B cell (primary cell): Measurements from ENCODE around the gene HOMER1. TPM values are rescaled to one million over a fixed set of nuclear protein-coding genes. Genes with fewer than 3 reads are reported as not detected.

Experiments
- ATAC-seq: fragments of 200-7000 bp; cut with Tn5 transposase; one replicate; pipeline ENCODE4 v1.10.0; 2021; ENCODE audit warnings: low read depth, mild to moderate bottlenecking, moderate number of reproducible peaks, moderate library complexity
- CTCF ChIA-PET: fragments of 350-600 bp; sonication (Branson Sonifier 250); formaldehyde crosslinking; loops from one replicate; lab custom pipeline; 2021; ENCODE audit warnings: antibody characterized with exemption, inconsistent platforms; lab: Charles Lee
- POLR2A ChIA-PET: fragments of 350-600 bp; sonication (Branson Sonifier 250); formaldehyde crosslinking; loops from one replicate; lab custom pipeline; 2021; ENCODE audit warnings: antibody characterized with exemption; lab: Charles Lee
- DNase-seq: peaks from one replicate; pipeline ENCODE4 v3.0.0; 2013
- H2AFZ ChIP-seq: 2 replicates; pipeline ENCODE4 v1.6.1; 2012; ENCODE audit warnings: mild to moderate bottlenecking, low read depth, low read length; ENCODE audit not compliant: insufficient read depth, poor library complexity, severe bottlenecking
- H3K27ac ChIP-seq, 2 donors: 1 replicate in 1 of 2; 2 replicates in 1 of 2; pipeline ENCODE4 v1.5.1; 2012 to 2013; ENCODE audit warnings: low read length in 2 of 2, mild to moderate bottlenecking in 2 of 2, moderate library complexity in 1 of 2
- H3K27me3 ChIP-seq, 4 experiments: fragments of 200-600 bp in 1 of 4; sonication (generic) in 1 of 4; replicated peaks in 1 of 4; 1 replicate in 2 of 4; 2 replicates in 2 of 4; pipeline versions ENCODE4 v1.6.1 to v1.7.0; 2013 to 2016; ENCODE audit warnings: low read length in 3 of 4, mild to moderate bottlenecking in 2 of 4, mixed read lengths in 1 of 4, moderate library complexity in 1 of 4; ENCODE audit not compliant: insufficient read depth in 4 of 4, control insufficient read depth in 3 of 4; ENCODE audit errors: control extremely low read depth in 1 of 4
- H3K36me3 ChIP-seq, 2 experiments: replicated peaks in 1 of 2; 1 replicate in 1 of 2; 2 replicates in 1 of 2; pipeline versions ENCODE4 v1.6.1 to v1.7.1; 2013; ENCODE audit warnings: low read length in 1 of 2; ENCODE audit not compliant: insufficient read depth in 2 of 2, control insufficient read depth in 1 of 2; ENCODE audit errors: control extremely low read depth in 1 of 2, extremely low read depth in 1 of 2
- H3K4me1 ChIP-seq, 2 donors: fragments of 200-600 bp in 1 of 2; sonication (generic) in 1 of 2; 1 replicate in 1 of 2; 2 replicates in 1 of 2; pipeline versions ENCODE4 v1.5.1 to v1.6.1; 2013 to 2017; ENCODE audit warnings: low read length in 2 of 2; ENCODE audit not compliant: control insufficient read depth in 2 of 2, insufficient read depth in 2 of 2
- H3K4me2 ChIP-seq: replicated peaks from 2 replicates; pipeline ENCODE3; 2012; ENCODE audit warnings: mild to moderate bottlenecking, low read depth, low read length; ENCODE audit not compliant: poor library complexity, severe bottlenecking
- H3K4me3 ChIP-seq, 5 experiments: fragments of 200-600 bp in 1 of 5; sonication (generic) in 1 of 5; 1 replicate in 3 of 5; 2 replicates in 2 of 5; pipeline versions ENCODE4 v1.5.1 to v1.7.0; 2011 to 2016; ENCODE audit warnings: low read length in 4 of 5, mild to moderate bottlenecking in 4 of 5, low read depth in 2 of 5, control low read depth in 1 of 5, moderate library complexity in 1 of 5; ENCODE audit not compliant: insufficient read depth in 1 of 5; ENCODE audit errors: control extremely low read depth in 1 of 5, extremely low read depth in 1 of 5
- H3K79me2 ChIP-seq: fragments of 200-600 bp; sonication (generic); one replicate; pipeline ENCODE4 v1.6.0; 2016; ENCODE audit warnings: low read length; ENCODE audit not compliant: control insufficient read depth, insufficient read depth
- H3K9ac ChIP-seq: fragments of 200-600 bp; sonication (generic); 2 replicates; pipeline ENCODE4 v1.6.1; 2017; ENCODE audit warnings: mild to moderate bottlenecking, low read length, moderate library complexity
- H3K9me3 ChIP-seq, 3 donors: one replicate each; pipeline versions ENCODE4 v1.6.1 to v1.7.1; 2013; ENCODE audit warnings: low read length in 2 of 3; ENCODE audit not compliant: control insufficient read depth in 2 of 3, insufficient read depth in 1 of 3; ENCODE audit errors: control extremely low read depth in 1 of 3
- H4K20me1 ChIP-seq: 2 replicates; pipeline ENCODE4 v1.6.0; 2012; ENCODE audit warnings: mild to moderate bottlenecking, low read length; ENCODE audit not compliant: insufficient read depth, control insufficient read depth, poor library complexity, severe bottlenecking
- H3K27ac Mint-ChIP-seq: one replicate; pipeline ENCODE4 v1.8.0; 2021; ENCODE audit warnings: mixed read lengths
- H3K27me3 Mint-ChIP-seq: one replicate; pipeline ENCODE4 v1.8.0; 2021; ENCODE audit warnings: mixed read lengths
- H3K4me1 Mint-ChIP-seq: one replicate; pipeline ENCODE4 v1.8.0; 2021; ENCODE audit warnings: mixed read lengths
- H3K4me3 Mint-ChIP-seq: one replicate; pipeline ENCODE4 v1.8.0; 2021; ENCODE audit warnings: mixed read lengths
- H3K9me3 Mint-ChIP-seq: one replicate; pipeline ENCODE4 v1.8.0; 2022; ENCODE audit warnings: mixed read lengths; ENCODE audit not compliant: insufficient read depth
- CTCF ChIP-seq: fragments of 200-600 bp; IDR thresholded peaks from one replicate; pipeline ENCODE4 v1.8.0; 2022; ENCODE audit warnings: antibody characterized with exemption, mild to moderate bottlenecking
- EZH2 ChIP-seq: IDR thresholded peaks from 2 replicates; pipeline ENCODE4 v1.6.1; 2012; ENCODE audit warnings: borderline replicate concordance, low read depth, mild to moderate bottlenecking, moderate library complexity, low read length; ENCODE audit not compliant: insufficient read depth, poor library complexity, severe bottlenecking
- WGBS: methylation state at CpG from one replicate; pipeline ENCODE4 v1.1.5; 2013; ENCODE audit warnings: missing lambda C conversion rate; ENCODE audit not compliant: insufficient coverage; 5-methylcytosine and 5-hydroxymethylcytosine counted together
- intact Hi-C: fragments of 100-400 bp; cut with micrococcal nuclease; formaldehyde crosslinking; loops from one replicate; pipeline ENCODE4 v1.10.0; 2022
- polyA plus RNA-seq: library from polyadenylated mRNA; depleted of rRNA; stranded (reverse); fragments of >200 nt; gene quantifications from 2 replicates; pipeline ENCODE4 v1.2.3, GENCODE V29; 2012
- total RNA-seq, 2 donors: library from RNA; stranded (reverse); fragments of 120-200 nt in 1 of 2; gene quantifications; 1 replicate in 1 of 2; 2 replicates in 1 of 2; pipeline versions ENCODE4 v1.2.3 to v1.2.4, GENCODE V29; 2013 to 2022

Gene HOMER1
- total and polyA plus RNA-seq, 2 donors (not counting 1 experiment from before 2014, with no cell fraction given): 0.63 to 5.4 TPM

GRCh38 chr5:79546782-79547428 lies 33.0 kb upstream of the HOMER1 start:
- ChIA-PET CTCF (no interaction called here), POLR2A (no interaction called here)
- 95% methylated on average over 4 of the region's 7 CpGs for WGBS
- Histone ChIP-seq H3K36me3 (no peaks in the 10 kb centered on the region), H3K4me1 (no peaks in the 10 kb centered on the region), H3K9me3 (no peaks in the 10 kb centered on the region), H4K20me1 (no peaks in the 10 kb centered on the region), H3K79me2 (no peaks in the 10 kb centered on the region), H3K4me2 (no peak overlapping the region), H3K9ac (no peak overlapping the region), H3K27me3 (no peaks in the 10 kb centered on the region), H3K4me3 (no peak overlapping the region), H2AFZ (no peak overlapping the region), H3K27ac (no peak overlapping the region)
- ATAC-seq (no peak), DNase-seq (no peak)
- Mint-ChIP-seq H3K27me3 (no peaks in the 10 kb centered on the region), H3K4me3 (no peak overlapping the region), H3K9me3 (no peaks in the 10 kb centered on the region), H3K27ac (no peak overlapping the region), H3K4me1 (no peaks in the 10 kb centered on the region)
- intact Hi-C loops: no loop called here
- TF ChIP-seq EZH2: no peak
- TF ChIP-seq CTCF: no peak

GRCh38 chr5:79544131-79544530 lies 30.2 kb upstream of the HOMER1 start:
- Histone ChIP-seq H3K4me3 (no peak overlapping the region), H3K79me2 (no peaks in the 10 kb centered on the region), H3K9ac (no peak overlapping the region), H3K4me1 (no peaks in the 10 kb centered on the region), H3K4me2 (no peak overlapping the region), H3K27ac (no peak overlapping the region), H4K20me1 (no peaks in the 10 kb centered on the region), H3K9me3 (no peaks in the 10 kb centered on the region), H2AFZ (no peak overlapping the region), H3K27me3 (no peaks in the 10 kb centered on the region), H3K36me3 (no peaks in the 10 kb centered on the region)
- no peaks in the 10 kb centered on the region for H3K27me3 Mint-ChIP-seq
- H3K4me3 Mint-ChIP-seq: no peak overlapping the region
- H3K27ac Mint-ChIP-seq: no peak overlapping the region
- H3K9me3 Mint-ChIP-seq: no peaks in the 10 kb centered on the region
- ChIA-PET POLR2A (no interaction called here), CTCF (no interaction called here)
- TF ChIP-seq CTCF: no peak
- no peak for TF ChIP-seq EZH2
- intact Hi-C loops: no loop called here
- ATAC-seq (no peak), DNase-seq (no peak)
- 89% methylated on average over 3 of the region's 5 CpGs for WGBS
- H3K4me1 Mint-ChIP-seq: no peaks in the 10 kb centered on the region
